Keratinocyte (primary cell): ENCODE data around the gene TMEM134.

Experiments used
- EZH2 ChIP-seq: IDR thresholded peaks from one replicate; pipeline ENCODE4 v1.6.1; 2012; ENCODE audit warnings: inconsistent platforms, mild to moderate bottlenecking, low read length, moderate library complexity
- TF ChIP-seq, protein P1 (sequence below), 3 experiments: IDR thresholded peaks in 1 of 3; conservative IDR thresholded peaks in 1 of 3; optimal IDR thresholded peaks in 1 of 3; 2 replicates in 2 of 3; 3 replicates in 1 of 3; pipeline versions ENCODE3 to v1.5.1; 2011; ENCODE audit warnings: low read length in 3 of 3, mild to moderate bottlenecking in 3 of 3, moderate library complexity in 2 of 3, control low read depth in 1 of 3, inconsistent platforms in 1 of 3; ENCODE audit not compliant: insufficient read depth in 2 of 3; ENCODE audit errors: extremely low read depth in 1 of 3

DNA sequence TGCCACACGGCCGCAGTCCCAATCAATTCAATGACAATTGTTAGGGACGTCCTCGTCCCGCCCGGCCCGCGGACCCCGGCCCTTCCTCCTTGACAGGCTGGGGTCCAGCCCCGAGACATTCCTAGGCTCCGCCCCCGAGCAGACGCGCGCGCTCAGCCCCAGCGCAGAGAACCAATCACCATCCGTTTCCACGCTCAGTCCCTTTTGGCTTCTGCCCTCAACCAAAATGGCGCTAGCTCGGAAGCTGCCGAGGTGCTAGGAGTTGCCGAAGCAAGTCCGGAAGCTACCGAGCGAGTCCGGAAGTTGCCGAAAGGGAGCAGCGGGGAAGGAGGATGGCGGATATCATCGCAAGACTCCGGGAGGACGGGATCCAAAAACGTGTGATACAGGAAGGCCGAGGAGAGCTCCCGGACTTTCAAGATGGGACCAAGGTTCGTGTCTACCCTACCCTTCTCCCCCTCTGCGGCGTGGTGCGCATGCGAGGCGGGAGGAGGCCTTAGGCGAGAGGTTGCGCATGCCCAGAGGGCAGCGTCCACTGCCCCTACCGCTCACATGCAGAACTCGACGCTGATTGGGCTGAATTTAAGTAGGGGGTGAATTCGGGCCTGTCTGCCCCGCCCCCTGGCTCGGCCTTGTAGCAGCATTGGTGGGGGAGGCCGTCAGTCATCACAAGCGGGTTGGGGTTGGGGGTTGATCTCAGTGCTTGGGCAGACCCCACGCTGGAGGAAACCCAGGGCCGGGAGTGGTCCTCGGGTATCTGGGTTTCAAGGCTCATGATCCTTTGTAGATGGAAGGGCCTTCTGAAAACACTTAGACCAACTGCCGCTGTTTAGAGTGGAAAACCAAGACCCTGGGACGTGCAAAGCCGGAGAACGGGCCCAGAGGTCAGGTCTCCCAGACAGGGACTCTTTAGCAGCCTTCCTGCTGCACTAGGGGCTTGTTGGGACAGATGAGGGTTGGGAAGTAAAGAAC lies 14.1 kb upstream of the TMEM134 start, which contains the start of gene AIP:
- no peak for TF ChIP-seq EZH2
- TF ChIP-seq, protein P1, sequence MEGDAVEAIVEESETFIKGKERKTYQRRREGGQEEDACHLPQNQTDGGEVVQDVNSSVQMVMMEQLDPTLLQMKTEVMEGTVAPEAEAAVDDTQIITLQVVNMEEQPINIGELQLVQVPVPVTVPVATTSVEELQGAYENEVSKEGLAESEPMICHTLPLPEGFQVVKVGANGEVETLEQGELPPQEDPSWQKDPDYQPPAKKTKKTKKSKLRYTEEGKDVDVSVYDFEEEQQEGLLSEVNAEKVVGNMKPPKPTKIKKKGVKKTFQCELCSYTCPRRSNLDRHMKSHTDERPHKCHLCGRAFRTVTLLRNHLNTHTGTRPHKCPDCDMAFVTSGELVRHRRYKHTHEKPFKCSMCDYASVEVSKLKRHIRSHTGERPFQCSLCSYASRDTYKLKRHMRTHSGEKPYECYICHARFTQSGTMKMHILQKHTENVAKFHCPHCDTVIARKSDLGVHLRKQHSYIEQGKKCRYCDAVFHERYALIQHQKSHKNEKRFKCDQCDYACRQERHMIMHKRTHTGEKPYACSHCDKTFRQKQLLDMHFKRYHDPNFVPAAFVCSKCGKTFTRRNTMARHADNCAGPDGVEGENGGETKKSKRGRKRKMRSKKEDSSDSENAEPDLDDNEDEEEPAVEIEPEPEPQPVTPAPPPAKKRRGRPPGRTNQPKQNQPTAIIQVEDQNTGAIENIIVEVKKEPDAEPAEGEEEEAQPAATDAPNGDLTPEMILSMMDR (optimal IDR thresholded peaks at IDR 0.05 in 1 of 3, IDR thresholded peaks at IDR 0.05 in 1 of 3, conservative IDR thresholded peaks at IDR 0.05 in 1 of 3; ENCODE audit: extremely low read depth in 1 of 3, insufficient read depth in 2 of 3, low read length in 3 of 3) = peak in 1 of 3 experiments; percentile 20
